Upper lobe of left lung (tissue), 4 donors: ENCODE measurements around the gene EIF2B5.

Experiments used
- EP300 ChIP-seq, 4 donors: sonication (generic); formaldehyde crosslinking; IDR thresholded peaks; one replicate each; pipeline ENCODE4 v1.5.1; 2017; ENCODE audit warnings: antibody characterized with exemption in 4 of 4, control low read depth in 2 of 4
- POLR2A ChIP-seq, 4 donors: fragments of 450-650 bp; IDR thresholded peaks; one replicate each; pipeline ENCODE4 v1.5.1; 2016 to 2017; ENCODE audit warnings: antibody characterized with exemption in 4 of 4, mild to moderate bottlenecking in 2 of 4
- POLR2AphosphoS5 ChIP-seq, 2 donors: sonication (generic); formaldehyde crosslinking; IDR thresholded peaks; one replicate each; pipeline ENCODE4 v1.5.1; 2017; ENCODE audit warnings: antibody characterized with exemption in 2 of 2
- TF ChIP-seq, protein P1 (sequence below), 6 experiments: fragments of 450-650 bp in 4 of 6; fragments of 200-600 bp in 2 of 6; sonication (generic) in 2 of 6; IDR thresholded peaks; one replicate each; pipeline ENCODE4 v1.5.1; 2016 to 2019; ENCODE audit warnings: antibody characterized with exemption in 6 of 6

DNA sequence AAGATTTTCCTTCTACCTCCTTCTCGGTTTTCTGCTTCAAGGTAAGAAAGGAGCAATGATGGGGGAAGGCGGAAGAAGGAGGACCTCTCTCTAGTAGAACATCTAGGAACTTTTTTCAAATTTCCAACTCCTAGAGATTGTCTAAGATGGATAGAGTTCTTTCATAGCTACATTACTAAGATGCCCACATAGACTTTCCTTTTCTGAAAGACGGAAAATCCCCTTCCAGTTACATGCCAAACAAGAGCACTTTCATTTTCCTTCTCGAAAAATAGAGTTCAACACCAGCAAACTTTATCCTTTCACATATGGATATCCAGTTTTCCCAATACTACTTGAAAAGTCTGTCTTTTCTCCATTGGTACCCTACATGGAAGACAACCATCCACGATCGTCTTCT is 37.6 kb upstream of the EIF2B5 start:
- TF ChIP-seq POLR2AphosphoS5 (IDR thresholded peaks at IDR 0.05) (no peak), POLR2A (IDR thresholded peaks at IDR 0.05) (no peak), EP300 (IDR thresholded peaks at IDR 0.05) (no peak)
- TF ChIP-seq, protein P1, sequence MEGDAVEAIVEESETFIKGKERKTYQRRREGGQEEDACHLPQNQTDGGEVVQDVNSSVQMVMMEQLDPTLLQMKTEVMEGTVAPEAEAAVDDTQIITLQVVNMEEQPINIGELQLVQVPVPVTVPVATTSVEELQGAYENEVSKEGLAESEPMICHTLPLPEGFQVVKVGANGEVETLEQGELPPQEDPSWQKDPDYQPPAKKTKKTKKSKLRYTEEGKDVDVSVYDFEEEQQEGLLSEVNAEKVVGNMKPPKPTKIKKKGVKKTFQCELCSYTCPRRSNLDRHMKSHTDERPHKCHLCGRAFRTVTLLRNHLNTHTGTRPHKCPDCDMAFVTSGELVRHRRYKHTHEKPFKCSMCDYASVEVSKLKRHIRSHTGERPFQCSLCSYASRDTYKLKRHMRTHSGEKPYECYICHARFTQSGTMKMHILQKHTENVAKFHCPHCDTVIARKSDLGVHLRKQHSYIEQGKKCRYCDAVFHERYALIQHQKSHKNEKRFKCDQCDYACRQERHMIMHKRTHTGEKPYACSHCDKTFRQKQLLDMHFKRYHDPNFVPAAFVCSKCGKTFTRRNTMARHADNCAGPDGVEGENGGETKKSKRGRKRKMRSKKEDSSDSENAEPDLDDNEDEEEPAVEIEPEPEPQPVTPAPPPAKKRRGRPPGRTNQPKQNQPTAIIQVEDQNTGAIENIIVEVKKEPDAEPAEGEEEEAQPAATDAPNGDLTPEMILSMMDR (IDR thresholded peaks at IDR 0.05) = no peak
